GM18511 (cell line): ENCODE results near the gene PLCB1.

Experiments
- ATAC-seq: cut with Tn5 transposase; IDR thresholded peaks from one replicate; pipeline ENCODE4 v1.9.1; 2021; ENCODE audit warnings: mild to moderate bottlenecking, moderate library complexity; ENCODE audit not compliant: unreplicated experiment

The PLCB1 gene

DNA sequence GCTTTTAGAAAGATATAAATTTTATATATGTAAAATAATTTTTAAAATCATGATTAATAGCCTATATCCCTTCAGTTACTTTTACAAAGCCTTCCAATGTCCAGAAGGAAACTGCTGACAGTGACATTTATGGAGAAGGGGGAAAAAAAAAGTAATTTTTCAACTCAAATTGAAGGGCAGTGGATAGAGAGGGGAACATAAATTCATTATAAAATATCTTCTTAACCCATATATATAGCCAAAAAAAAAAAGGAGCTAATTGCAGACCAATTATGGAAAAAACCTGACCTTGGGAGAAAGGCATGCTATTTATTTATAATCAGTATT is 392.9 kb downstream of the PLCB1 start:
- ATAC-seq = no peak

DNA sequence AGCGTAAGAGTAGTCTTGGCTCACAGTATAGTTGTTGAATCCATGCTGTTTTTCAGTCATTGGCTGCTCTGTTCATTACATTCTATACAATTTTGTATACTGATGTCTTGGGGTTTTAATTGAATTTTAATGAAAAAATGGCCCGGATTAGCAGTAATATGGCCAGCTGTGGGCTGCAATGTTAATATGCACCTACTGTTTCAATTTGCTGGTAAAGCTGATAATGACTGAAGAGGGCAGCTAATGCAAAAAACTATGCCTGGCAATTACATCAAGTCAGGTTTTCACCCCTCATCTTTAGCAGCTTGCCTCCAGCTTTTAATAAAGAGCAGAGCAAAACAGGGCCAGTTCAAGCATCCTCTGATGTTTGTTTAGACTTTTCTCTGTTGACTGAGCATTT is 394.5 kb downstream of the PLCB1 start:
- ATAC-seq = no peak

DNA sequence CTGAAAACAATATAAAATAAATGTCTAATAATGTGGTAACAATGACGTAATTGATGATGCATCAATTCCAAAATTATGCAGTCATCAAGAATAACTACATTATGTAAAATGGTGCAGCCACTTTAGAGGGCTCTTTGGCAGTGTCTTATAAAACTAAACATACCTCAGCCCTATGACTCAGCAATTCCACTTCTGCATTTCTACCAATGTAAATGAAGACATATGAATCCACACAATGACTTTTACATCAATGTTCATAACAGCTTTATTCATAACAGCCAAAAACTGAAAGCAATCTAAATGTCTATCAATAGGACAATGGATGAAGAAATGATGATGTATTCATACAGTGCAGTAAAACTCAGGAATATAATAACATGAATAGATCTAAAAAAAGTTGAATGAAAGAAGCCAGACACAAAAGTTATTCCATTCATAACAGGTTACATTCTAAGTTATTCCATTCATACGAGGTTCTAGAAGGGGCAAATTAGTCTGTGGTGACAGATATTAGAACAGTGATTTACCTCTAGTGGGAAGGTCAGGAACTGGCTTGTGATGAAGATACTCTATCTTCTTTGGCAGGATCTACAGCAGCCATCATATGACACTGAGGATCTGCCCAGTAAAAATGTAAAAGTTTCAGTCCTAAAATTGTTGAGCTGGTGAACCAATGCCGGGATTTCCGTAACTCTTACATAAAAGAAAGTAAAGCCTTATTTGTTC is 396.1 kb downstream of the PLCB1 start:
- ATAC-seq = peak; percentile 89

DNA sequence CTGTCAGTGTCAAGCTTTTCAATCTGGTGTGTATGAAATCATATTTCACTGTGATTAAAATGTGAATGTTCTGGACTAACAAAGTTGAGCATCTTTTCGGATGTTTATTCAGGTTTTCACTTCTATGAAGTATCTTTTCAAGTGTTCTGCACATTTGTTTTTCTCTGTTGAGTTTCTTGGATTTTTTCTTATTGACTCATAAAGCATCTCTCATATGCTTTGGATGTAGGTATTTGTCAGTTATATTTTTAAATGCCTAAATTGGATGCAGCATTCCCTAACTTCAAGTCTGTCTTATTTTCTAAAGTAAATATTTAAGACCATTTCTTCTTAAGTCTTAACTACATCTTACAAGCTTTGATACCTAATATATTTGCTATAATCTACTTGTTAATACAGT is 398.0 kb downstream of the PLCB1 start:
- no peak for ATAC-seq

DNA sequence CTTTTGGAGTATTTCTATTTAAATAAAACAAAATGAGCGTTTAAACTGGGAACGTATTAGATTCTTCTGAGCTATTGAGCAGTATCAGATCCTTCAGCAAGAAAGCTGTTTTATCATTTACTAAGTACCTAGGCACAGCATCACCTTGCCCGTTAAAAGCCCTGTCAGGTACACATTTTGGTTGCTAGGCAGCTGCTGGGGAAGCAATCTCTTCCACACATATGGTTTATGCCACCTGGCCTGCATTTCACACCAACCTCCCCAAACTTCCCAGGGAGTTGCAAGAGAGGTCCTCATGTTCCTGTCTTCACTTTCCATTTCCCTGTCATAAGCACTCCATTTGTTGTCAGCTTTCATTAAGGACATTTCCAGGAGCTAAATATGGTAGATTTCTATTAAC is 400.1 kb downstream of the PLCB1 start:
- no peak for ATAC-seq

DNA sequence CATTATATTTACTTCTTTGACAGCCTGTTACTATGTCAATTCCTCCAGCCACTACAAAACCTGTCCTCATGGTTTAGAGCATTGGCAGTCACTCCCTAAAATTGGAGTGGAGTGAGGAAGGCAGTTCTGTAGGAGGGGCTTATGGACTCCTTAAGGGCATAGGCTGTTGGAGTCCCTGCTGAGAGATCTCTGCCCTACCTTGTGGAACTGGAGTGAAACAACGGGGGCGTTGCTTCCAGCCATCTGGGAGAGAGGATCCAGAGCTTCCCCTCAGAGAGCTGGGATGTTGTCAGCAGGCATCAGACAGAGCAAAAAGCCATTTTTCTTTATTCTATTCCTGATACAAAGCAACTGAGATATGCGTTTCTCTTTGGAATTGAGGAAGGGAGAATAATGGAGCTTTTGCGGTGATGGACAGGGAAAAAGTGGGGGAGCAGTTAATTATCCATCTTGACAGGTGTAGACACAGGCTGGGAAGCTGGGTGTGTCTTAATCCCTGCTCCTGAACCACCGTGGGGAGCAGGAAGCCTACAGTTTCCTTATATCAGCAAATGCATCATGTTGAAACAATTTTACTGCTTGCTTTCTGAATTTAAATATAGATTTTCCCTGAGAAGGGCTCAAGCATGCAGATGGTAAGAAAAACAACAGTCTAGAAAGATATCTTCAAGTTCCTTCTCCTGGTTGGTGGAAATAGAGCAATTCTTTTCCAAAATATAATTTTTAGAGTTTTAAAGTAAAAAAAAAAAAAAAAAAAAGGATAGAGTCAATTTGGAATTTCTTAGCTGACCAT is 402.5 kb downstream of the PLCB1 start:
- no peak for ATAC-seq

DNA sequence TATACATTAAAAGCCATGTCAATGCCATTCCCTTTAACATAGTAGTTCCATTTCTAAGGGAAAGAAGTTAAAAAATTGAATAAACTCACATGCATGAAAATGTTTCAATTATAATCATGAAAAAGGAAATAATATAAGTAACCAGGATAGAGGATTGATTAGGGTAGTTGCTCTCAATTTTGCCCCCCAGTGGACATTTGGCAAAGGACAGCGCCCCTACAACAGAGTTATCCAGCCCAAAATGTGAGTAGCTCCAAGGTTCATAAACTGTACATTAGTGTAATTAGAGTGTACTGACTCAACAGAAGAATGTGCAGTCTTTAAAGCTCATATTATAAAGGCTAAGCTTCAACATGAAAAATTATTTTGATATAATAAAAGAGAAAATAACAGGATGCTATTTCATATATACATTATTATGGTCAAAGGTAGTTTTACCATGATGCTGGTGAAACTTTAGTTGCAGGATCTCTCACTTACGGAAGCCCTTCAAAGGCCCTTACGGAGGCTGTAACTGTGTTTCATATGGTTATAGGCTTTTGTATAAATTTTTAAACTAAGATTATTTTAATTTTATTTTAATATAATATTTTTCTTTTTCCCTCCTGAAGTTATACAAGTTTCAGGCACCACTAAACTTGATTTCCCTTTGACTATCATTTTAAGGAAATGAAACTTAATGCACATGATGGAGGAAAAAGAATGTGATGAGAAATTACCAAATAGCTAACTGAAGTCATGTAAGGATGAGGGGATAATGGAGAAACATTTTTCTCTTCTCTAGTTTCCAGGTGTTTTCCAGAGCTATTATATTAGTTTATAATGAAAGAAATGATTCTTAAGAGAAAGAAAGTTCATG is 403.6 kb downstream of the PLCB1 start:
- ATAC-seq = no peak

DNA sequence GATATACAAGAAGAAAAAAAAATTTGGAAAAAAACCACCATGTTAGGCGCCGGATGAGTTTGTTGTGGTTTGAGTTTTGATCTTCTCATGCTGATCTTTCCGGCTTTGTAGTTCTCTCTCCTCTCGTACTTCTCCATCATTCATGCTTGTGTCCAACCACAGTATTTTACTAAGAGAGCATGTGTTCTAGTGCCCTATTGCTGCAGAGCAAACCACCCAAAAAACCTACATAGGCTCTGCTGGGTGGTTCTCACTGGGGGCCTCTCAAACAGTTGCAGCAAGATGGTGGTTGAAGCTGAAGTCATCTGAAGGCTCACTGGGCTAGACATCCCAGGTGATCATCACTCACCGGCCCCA is 404.2 kb downstream of the PLCB1 start:
- no peak for ATAC-seq

DNA sequence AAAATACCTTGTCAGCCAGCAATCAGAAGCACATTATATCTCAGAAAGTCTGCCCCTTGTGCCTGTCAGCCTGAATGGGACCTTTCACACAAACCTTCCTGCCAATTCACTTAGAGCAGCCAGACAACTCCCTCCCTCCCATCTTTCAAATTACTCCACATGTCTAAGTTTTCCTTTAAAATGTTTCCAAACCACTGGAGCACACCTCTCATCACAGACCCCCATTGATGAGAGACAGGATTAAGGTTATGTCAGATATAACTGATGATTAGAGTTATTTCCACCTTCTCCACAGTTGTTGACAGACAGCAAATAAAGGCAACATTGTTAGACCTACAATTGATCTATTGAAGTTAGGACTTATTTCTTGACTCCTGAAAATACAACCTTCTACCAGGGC is 408.4 kb downstream of the PLCB1 start:
- no peak for ATAC-seq

DNA sequence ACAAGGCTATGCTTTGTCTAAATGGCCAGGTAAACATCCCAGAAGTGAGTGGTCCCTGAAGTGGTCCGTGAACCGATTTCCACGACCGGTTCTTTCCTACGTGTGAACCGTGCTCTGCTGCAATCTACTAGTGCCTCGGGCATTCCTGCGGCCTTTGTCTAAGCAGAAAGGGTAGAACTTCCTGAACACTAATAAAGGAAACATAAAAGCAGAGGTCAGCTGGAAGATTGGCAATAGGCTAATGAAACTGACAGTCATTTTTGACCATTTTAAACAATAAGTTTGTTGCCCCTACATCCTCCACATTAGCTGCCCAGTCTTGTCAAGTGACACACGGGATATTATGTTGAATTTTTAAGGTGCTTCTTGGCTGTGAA is 410.0 kb downstream of the PLCB1 start:
- ATAC-seq = no peak

DNA sequence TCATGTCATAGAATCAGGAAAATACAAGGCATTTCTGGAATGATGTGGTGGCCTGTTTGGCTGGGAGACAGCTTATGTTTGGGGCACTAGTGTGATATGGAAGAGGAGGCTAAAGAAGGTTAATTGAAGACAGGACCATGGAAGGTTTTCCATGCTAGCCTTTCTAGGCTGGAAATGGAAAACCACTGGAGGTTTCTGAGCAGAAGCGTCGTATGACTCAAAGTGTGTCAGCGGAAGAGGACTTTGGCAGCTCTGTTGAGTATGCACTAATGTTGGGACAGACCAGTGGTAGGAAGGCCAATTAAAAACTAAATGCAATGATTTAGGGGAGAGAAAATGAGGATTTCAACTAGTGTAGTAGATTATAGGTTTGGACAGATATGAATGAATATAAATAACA is 413.1 kb downstream of the PLCB1 start:
- no peak for ATAC-seq

DNA sequence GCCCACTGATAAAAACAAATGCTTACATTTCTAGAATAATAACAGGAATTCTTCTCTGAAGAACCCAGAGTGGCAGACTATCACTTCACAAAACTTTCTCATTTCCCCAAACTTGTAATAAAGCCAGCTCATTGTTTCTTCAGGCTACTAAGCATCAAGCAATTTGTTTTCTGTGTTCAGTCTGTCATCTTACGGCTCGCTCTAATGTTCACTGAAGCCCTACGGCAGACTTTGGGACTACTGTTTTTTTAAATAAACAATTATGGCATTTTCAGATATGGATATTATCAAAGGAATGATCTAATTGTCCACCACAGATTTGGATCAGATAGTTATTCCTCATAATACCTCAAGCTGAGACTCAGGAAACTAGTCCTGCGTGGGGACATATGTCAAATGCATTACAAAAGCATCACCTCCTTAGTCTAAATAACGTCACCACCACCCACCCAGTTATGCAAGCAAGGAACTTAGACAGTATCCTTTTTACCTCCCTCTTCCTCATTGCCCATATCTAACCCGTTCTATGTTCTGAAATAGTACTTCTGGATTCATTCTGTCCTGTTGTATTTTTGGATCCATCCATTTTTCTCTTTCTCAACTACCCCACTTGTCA is 415.1 kb downstream of the PLCB1 start:
- ATAC-seq = no peak

DNA sequence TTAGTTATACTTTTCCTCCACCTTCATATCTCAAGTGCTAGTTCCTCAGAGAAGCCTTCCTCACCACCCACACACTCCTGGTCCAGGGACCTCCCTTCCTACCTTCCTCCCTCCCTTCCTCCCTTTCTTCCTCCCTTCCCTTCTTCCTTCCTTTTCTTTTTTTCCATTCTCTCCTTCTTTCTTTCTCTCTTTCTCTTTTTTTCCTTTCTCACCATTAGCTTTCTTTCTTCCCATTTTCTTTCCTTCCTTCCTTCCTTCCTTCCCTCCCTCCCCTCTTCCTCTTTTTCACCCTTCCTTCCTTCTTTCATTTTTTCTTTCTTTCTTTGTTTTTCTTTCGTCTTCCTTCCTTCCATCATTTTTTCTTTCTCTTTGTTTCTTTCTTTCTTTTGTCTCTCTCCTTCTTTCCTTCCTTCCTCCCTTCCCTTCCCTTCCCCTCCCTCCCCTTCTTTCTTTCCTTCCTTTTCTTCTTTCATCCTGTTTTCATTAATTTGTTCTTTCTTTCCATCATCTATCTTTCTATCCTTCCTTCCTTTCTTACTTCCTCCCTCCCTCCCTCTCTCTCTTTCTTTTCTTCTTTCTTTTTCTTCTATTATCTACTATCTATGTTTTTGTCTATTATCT is 416.0 kb downstream of the PLCB1 start:
- no peak for ATAC-seq

DNA sequence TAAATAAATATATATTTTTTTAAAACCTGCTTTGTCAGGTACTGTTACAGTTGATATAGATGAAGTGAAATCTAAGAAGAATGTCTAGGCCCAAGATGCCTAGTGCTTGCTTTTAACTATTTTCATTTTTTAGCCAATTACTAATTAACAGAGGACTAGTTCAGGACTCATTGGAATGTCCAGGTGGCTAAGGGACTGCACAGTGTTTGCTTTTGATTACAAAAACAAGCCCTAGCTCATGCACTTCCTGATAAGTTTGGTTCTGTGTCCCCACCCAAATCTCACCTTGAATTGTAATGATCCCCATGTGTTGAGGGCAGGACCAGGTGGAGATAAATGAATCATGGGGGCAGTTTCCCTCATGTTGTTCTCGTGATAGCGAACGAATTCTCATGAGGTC is 417.1 kb downstream of the PLCB1 start:
- ATAC-seq = no peak

DNA sequence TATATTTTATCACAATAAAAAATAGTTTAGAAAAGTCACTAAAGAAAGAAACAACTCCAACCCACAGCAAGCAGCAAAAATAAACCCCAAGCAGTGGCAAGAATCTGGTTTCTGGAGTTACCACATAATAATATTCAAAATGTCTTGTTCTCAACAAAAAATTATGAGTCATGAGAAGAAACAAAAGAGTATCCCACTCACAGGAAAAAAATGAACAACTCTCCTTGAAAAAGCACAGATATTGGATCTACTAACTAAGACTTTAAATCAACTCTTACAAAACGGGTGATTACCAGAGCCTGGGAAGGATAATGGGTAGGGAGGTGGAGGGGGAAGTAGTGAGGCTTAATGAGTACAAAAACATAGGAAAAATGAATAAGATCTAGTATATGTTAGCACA is 425.6 kb downstream of the PLCB1 start:
- ATAC-seq = no peak

DNA sequence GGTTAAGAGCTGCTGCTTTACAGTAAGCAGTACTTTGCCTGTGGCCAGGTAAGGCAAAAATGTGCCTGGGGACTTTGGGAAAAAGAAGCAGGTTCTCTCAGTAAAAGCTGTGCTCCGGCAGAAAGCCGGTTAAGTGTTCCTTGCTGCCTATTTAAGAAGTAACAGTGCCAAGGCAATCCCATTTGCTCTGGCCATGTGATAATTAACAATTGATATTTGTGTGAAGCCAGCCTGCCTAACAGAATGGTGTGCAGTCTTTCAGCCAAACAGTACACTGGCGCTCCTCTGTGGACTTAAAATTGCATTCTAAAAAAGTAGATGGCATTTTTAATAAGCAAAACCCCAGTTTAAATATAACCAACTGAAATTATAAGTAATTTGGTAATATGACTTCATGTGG is 430.3 kb downstream of the PLCB1 start:
- ATAC-seq = no peak

DNA sequence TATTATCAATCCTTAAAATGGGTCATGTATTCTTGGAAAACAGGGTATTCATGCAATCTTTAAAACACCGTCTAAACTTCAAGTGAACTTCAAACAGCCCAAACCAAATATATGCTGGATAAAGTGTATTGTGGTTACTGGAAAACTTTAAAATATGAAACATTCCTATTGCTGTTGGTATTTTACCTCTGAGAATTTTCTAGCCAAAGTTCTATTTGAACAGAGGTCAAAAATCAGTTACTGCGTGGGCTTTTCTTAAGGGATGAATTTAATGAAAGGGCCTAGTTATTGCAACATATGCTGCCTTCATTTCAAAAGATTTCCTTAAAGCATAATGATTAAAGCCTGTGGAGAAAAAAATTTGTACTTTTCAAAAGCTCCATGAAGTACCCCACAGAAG is 436.0 kb downstream of the PLCB1 start:
- no peak for ATAC-seq

DNA sequence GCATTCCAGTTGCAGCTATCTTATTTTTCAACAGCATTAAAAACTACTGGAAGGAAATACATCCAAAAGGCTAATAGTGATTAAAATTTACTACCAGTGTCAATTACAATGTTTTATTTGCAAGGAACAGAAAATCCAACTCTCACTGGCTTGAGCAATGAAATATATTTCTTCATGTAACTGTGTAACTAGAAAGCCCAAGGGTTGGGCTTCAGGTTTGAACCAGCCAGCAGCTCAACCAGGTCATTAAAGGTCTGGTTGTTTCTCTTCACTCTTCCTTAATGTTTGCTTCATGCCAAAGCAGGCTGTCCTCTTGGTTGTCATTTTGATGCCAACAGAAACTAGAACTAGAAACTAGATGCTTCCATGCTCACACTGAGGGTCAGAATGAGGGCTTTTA is 437.7 kb downstream of the PLCB1 start:
- no peak for ATAC-seq

DNA sequence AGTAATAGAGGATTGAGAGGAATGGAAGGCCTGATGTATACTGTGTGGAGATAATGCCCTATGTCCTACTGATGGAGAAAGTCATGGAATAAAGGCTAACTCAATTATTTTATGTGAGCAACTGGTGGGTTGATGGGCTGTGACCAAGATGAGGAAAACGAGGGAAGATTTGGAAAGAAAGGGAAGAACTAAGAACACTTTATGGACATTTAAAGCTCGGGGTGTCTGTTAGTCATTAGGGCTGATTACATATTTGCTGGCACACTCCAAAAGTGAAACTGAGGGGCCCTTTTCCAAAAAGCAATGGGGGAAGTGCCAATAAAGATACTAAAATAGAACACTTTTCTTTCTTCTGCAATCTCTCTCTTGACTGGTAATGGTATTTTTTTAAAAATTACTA is 439.5 kb downstream of the PLCB1 start:
- ATAC-seq = no peak

DNA sequence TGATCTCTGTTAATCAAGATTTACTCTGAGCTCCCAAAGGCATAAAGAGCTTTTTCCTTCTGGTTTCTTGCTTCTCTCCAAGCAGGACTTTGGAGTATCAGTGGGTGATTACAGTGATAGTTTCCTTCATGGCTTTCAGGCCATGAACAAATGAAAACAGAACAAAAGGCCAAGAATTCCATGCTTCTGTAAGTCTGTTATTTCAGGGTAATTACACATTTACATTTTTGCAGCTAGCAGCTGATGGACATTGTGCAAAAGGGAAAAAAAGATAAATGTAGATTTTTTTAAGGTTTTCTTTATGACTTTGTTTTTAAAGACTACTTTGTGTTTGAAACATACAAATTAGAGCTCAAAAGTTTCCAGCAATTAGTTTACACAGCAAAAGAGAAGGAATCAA is 441.6 kb downstream of the PLCB1 start:
- no peak for ATAC-seq

DNA sequence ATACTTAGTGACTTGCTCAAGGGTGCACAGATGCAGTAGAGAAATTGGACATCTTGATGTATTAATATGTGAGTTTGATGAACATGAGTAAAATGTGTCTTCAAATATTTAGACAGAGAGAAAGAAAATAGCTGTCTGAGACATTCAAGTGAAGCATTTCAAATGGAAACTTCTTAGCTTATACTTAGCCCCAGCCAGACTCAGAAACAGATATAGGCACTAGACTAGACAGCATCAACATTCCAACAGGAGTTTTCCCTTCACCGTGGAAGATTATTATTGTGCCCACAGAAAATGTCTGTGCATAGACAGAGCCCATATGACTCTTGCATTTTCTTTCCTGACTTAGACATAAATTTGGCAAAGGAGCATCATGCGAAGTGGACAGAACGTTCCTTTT is 443.0 kb downstream of the PLCB1 start:
- no peak for ATAC-seq
